PC-9 (cell line): Measurements from ENCODE around the gene ZFP82.

Experiments used
- CTCF ChIP-seq: fragments of 200-600 bp; sonication (generic); conservative IDR thresholded peaks from 2 replicates; pipeline ENCODE4 v1.6.1; 2017; ENCODE audit warnings: mixed run types, antibody characterized with exemption, mild to moderate bottlenecking, moderate library complexity
- EZH2 ChIP-seq: fragments of 200-600 bp; sonication (generic); IDR thresholded peaks from 2 replicates; pipeline ENCODE4 v1.8.0; 2017; ENCODE audit warnings: antibody characterized with exemption, low read depth

- TF ChIP-seq CTCF (peak; percentile 36; the same call in 1 of the 2 replicates), EZH2 (no peak)
These were observed 39.6 kb downstream of the ZFP82 start, which contains the start of gene ZFP14 for GRCh38 chr19:36378625-36379509.
